Activated T-helper 9 cell treated with anti-CD3 and anti-CD28 coated beads, Interleukin-2, amount 50 U/mL, for 16 hours (primary cell): ENCODE measurements around the gene SLC8A3.
A peak's percentile ranks its signal among the peaks of the same experiment; 100 is the strongest.

Experiments used
- DNase-seq: peaks from one replicate; pipeline ENCODE4 v3.0.0-alpha.2; 2020; ENCODE audit warnings: low read depth

SLC8A3 gene

DNA sequence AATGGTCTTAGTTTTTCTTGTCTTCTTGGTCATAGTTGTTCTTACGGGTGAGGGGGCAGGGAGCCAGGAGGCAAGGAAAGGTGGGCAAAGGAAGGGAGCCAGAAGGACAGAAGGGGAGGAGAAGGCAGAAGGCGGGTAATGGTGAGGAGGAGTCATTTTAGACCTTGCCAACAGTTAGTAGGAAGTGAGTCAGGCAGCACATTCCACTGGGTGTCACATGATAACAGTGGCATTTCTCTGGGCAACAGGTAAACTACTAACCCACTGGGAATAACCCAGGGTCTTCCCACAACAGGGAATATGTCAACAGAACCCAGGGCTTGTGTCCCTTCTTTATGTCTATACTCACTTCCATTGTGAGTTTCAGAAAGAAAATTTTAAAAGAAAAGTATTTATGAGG, 127.6 kb downstream of the SLC8A3 start:
- DNase-seq, result no peak

GRCh38 chr14:70059545-70059944, 129.2 kb downstream of the SLC8A3 start:
- DNase-seq, result no peak

DNA sequence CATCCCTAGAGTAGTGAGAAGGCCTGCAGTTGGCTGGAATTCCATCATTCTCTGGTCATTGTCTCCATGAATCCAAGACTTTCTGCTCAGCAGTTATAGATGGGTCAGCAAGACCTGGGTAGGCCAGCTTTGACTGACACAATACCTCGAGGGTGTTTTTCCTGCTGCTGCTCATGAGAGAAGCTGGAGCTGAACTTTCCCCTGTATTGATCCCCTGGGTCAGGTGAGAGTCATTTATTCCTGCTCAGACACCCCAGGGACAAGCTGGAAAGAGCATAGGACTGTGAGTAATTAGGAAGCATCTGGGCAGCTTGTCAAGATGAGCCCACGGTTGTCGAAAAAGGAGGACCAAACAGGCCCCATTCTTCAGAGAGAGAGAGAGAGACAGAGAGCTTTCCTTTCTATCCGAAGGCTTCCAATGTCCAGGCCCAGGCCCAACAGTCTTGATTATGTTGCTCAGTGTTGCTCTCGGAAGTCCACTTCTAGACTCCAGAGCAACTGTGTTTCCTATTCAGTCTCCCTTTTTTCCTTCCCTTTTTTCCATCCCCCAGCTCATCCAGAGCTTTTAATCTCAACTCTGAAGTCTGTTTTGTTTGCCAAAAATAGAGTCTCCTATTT, 131.1 kb downstream of the SLC8A3 start:
- no peak for DNase-seq

DNA sequence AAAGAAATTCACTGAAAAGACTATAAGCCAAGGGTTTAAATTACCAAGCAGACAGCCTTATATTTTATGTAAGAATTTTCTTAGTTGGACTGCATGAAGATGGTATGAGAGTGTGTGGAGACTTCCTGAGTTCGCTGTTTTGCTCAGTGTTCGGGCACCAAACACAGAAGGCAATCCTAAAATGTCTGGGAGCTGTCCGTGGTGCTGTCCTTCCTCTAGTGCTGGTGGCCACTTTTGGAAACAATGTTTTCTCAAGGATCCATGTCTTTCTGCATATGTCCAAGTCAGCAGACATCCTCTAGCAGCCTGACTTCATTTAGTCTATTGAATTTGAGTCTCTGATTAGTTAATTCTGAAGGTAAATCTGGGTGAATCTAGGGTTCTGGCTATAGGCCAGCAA, 135.8 kb downstream of the SLC8A3 start:
- DNase-seq, result no peak

DNA sequence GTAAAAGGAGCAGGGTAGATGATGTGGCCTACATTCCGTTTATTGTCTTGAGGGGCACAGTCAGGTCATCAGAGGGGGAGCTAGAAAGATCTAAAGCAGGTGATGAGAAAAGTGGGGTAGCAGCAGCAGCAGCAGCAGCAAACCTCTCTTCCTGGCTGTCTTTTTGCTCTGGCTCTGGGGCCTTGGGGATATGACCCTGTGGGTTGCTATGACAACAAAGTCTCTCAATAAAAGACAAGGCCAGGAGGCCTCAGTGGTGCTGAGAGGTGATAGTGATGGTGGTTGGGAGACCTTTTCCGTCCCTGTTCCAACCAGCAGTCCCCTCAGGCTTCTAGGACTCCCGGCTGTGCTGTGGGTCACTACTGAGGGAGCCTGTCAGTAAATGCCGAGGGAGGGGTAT, 138.6 kb downstream of the SLC8A3 start:
- DNase-seq, result no peak

- DNase-seq, result no peak
Measured at GRCh38 chr14:70049605-70050004, 139.1 kb downstream of the SLC8A3 start.

- DNase-seq, result no peak
Measured at GRCh38 chr14:70048313-70048654, 140.5 kb downstream of the SLC8A3 start.

- no peak for DNase-seq
Measured at GRCh38 chr14:70047598-70048312, 141.0 kb downstream of the SLC8A3 start.

- DNase-seq, result no peak
Measured at GRCh38 chr14:70045844-70046535, 142.8 kb downstream of the SLC8A3 start.

DNA sequence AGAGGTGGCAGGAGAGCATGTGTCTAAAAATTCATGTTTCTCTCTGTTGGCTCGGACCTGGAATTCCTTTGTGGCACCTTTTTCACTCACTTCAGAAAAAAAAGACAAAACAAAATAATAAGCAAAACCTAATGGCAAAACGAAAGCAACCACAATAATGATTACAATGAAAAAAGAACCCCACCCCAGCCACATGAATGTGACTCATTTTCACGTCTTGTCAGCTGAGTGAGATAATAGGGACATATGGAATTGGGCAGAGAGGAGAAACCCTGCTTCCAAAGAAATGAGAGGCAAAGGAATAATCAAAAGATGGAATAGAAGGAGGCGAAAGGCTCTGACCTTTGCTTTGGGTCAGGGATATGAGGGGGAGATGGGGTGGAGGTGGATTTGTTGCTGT, 143.4 kb downstream of the SLC8A3 start:
- DNase-seq, result no peak

GRCh38 chr14:70043001-70043400, 145.8 kb downstream of the SLC8A3 start:
- DNase-seq, result no peak

DNA sequence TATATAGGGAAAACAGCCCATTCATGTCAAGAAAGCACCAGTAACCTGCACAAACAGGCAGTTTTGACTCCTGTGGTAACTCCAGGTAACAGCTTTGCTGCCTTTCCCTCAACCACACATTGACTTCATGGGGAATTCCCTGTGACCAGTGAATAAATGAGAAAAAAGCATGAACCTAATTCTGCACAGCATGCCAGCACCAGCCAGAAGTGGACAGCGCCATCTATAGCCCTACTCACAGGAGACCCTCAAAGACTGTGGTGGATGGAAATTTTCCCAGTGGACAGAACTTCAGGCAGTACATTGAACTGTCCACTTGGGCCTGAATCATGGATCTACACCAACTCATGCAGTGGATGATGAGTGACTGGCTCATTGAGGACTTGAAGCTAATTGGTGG, 152.1 kb downstream of the SLC8A3 start:
- no peak for DNase-seq

DNA sequence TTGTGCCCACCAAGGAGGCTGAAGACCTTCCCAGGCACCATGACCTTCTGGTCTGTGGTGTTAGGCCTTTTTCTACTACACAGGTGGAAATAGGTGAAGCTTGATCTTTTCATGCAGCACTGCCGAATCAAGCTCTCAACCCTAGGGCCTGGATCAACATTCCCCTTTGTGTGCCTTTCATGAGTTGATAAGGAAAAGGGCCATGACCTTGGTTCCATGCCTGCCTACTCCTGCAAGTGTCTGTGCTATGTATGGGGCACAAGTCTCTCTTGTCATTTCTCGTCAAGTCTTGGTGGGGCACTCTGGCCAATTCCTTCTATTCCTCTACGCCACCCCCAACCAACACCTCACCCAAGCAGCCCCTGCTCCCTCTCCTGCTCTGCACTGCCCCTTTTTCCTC, 154.5 kb downstream of the SLC8A3 start:
- no peak for DNase-seq

- no peak for DNase-seq
Measured at GRCh38 chr14:70033561-70033960, 155.2 kb downstream of the SLC8A3 start.

DNA sequence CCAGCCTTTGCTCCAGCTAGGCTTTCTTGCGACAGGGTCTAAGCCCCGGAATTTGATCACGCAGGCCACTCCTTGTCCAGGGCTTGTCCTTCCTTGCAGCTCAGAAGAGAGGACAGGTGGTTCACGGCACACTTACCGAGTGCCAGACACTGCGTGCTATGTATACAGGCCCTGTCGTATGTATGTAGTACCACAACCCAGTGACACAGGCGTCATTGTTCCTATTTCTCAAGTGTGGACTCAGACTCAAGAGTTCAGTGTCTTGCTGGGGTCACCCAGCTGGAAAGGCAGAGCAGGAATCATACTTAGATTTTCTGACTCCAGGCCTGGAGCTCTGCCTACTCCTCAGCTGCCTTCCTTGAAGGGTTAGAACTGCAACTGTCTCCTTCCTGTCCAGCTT, 155.6 kb downstream of the SLC8A3 start:
- DNase-seq, result no peak

DNA sequence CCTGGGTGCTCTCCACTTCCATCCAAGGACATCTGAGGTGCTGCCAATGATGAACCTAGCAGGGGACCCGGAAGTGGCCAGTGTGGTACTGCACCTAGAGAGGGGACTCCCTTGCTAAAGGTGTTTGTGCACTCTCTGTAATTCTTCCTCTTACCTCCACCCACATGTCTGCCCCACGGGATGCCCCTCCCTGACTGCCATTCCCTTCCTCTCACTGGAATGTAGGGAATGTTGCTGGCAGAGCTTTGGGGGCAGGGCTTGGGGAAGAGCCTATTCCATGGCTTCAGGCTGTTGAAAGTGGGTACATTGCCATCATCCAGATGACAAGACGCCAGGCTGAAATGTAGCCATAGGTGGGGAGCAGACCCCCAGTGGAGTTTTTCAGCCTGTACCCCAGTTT, 156.3 kb downstream of the SLC8A3 start:
- no peak for DNase-seq

DNA sequence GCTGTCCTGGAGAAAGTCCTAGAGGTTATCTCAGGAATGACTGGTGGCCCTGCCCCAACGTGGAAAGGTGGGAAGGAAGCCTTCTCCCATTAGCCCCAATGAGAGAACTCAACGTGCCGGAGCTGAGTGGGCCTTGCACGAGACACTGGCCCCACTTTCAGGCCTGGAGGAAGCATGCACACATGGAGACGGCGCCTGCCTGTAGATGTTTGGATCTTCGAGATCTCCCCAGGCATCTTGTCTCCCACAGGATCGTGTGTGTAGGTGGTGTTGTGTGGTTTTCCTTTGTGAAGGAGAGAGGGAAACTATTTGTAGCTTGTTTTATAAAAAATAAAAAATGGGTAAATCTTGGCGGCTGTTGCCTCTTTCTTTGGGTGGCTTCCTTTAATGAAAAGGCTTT, 156.7 kb downstream of the SLC8A3 start:
- no peak for DNase-seq

DNA sequence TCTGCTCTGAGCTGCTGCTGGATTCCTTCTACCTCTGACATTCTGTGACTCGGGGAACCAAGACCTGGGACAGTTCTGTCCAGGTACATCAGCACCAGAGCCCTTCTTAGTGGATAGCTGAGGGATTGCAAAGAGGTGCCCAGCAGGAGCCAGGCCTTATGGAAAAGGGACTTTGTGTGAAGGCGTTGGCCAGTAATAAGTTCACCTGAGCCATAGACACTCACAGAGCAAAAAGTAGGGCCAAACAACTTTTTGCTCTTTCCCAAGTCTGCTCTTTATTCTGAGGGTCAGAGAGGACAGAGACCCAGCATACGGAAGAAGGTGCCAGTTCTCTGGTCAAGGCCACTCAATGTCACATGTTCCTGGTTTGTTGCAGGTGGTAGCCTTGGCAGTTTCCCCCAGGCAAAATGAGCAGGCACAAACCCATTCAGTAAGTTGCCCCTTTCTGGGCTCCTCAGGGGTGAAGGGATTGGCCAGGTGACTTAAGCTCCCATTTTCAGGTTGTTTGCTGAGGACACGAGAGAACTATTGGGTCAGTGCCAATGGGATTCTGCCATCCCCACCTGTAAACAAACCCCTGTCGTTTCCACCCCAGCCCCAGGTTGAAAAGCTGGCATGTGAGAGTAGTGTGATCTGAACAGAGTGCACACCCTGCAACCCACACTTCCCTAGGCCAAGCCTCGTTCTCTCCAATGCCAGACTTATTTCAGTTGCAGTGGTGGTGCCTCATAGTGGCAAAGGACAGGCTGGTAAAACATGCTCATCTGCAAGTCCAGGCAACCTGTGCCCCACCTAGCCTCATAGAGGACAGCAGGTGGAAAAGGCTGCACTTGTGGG, 159.2 kb downstream of the SLC8A3 start:
- no peak for DNase-seq

DNA sequence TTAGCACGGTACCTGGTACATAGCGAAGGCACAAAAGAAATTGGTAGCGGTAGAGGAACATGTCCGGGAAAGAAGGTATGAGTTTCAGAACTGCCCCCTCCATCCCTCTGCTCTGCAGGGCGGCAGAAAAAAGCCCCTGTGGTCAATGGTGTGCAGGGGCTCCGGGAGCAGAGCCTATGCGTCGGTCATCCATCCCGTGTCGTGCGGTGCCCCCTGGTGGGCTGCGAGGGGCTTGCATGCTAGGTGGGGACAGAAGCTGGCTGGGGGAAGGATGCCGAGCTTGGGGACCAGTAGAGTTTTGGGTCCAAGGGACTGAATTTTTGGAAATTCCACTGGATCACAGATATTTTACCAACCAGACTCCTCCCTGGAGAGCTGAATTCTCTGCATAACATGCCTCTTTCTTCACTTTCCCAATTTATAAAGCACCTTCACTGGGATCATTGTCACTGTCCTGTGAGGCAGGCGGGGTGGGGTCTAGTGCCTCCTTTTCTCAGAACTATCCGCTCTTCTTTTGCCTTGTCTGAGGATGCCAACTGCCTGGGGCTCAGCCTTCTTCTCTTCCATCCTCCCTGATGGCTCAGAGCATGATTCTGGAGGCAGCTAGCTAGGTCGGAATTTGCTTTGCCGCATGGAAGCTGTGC, 160.8 kb downstream of the SLC8A3 start:
- DNase-seq, result peak; percentile 35

DNA sequence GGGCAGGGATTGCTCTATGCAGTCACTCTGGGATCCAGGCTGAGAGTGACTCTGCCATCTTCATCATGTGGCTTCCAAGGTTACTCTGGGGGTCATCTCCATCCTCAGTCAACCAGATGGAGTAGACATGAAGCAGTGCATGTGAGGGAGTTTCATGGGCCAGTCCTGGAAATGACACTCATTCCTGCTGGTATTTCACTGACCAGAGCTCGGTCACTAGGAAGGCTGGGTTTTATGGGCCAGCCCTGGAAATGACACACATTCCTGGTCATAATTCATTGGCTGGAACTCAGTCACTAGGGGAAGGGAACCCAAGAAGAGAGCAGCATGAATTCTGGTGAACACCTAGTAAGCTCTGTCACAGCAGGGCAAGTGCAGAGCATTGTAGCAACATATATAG, 164.9 kb downstream of the SLC8A3 start:
- no peak for DNase-seq

GRCh38 chr14:70022771-70023445, 165.8 kb downstream of the SLC8A3 start:
- no peak for DNase-seq
